CD4-positive, alpha-beta T cell treated with Interferon alpha-2 for 1 hour (primary cell): ENCODE data around the gene CBX7.
"Not testable (repeated sequence)": the region's sequence is repeated elsewhere in the genome, so short reads cannot be mapped to it uniquely, and the experiment has no call there.

Source experiments
- DNase-seq, 2 donors: peaks; one replicate each; pipeline ENCODE4 v3.0.0-alpha.2; 2020 to 2022

The CBX7 gene

DNA sequence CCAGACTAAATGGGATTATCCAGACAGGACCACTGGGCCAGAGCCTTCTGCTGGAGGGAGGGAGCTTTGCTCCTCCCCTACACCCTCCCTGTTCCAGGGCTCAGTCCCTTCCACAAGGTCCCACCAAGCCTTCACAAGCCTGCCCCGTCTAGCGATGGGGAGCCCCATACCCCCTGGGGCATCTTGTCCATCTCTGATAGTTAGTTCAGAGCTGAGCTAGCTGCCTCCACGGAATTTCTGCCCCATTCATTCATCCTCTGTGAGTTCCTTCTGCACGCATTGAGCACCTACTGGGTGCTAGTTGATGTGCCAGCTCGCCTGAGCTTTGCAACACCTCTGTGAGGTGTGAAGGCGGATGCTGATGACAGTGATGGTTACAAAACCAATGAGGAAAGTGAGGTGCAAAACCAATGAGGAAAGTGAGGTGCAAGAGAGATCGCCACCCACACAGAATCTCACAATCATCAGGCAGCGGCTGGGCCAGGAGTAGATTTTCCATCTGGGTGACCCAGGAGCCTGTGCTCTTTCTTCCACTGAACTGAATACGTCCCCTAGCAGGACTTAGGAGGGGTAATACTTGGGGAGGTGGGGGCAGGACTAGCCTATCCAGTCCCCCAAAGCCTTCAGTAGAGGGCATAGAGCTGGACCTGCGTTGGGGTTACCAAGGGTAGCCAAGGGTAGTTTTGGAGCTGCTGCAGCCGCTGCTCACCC lies 21.5 kb upstream of the CBX7 start:
- DNase-seq = peak; percentile 51 to 79

DNA sequence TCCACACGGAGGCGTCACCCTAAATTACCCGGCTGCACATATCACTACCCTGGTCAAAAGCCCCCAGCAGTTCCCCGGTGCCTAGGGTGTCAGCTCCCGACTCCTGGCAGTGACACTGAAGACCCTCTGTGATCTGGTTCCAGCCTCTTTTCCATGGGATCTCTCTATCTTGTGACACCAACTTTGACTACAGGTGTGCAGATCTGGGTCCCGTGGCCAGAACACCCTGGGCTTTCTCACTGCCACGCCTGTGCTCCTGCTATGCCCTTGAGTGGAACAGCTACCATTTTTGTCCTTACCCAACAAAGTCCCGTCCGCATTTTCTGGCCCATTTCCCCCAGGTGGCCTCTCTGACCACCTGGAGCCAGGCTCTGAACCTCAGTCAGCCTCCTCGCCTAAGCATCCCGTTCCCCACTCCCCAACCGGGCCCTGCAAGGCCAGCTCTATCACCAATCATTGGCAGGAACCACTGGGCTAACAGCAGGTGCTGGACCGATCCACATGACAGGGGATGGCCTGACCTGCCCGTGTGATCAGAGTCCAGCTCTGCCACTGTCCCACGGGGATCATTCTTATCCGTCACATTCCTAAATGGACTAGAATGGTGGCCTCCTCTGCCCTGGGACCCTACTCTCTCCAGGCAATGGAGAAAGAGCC lies 20.7 kb upstream of the CBX7 start:
- no peak for DNase-seq

DNA sequence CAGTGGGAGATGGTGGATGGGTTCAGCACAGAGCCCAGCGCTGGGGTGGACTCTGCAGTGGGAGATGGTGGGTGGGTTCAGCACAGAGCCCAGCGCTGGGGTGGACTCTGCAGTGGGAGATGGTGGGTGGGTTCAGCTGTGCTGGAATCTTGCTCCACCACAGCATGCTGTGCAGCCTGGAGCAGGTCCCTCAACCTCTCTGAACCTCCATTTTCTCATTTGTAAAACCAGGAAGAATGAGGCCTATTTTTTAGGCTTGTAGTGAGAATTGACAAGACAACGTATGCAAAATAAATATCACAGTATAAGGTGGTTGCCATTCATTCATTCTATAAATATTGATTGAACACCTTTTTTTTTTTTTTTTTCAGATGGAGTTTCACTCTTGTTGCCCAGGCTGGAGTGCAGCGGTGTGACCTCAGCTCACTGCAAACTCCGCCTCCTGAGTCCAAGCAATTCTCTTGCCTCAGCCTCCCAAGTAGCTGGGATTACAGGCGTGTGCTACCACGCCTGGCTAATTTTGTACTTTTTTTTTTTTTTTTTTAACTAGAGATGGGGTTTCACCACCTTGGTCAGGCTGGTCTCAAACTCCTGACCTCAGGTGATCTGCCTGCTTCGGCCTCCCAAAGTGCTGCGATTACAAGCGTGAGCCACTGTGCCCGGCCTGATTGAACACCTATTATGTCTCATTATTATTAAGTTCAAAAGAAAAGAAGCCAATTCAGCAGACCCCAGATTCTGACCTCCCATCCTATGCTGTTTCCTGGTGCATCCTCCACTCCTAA lies 20.0 kb upstream of the CBX7 start:
- not testable (repeated sequence) for DNase-seq

DNA sequence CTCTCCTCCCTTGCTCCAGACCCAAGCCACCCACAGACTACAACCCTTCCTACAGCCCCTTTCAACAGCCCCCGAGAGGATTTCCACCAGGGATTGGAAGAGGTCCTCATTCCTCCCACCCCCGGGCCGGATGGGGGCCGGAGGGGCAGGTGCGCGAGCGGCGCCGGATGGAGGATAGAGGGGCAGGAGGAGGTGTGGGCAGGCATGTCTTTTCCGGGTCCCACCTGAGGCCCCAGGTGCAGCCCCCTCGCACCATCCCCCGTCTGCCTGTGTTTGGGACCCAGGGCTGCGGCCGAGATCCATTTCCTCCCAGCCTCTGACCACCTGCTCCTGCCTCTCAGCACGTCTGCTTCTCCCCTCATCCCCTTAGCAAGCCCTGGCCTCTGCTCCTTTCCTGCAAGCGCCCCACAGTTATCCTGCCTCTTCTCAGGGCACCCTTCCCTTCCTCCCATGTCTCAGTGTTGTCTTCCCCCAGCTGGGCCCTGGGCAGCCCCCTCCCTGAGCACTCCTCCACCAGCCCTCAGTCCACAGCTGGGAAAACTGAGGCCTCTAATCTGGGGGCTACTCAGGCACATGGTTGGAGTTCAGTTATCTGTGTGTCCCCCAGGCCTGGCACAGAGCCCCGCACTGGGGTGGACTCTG lies 19.3 kb upstream of the CBX7 start:
- no peak for DNase-seq

DNA sequence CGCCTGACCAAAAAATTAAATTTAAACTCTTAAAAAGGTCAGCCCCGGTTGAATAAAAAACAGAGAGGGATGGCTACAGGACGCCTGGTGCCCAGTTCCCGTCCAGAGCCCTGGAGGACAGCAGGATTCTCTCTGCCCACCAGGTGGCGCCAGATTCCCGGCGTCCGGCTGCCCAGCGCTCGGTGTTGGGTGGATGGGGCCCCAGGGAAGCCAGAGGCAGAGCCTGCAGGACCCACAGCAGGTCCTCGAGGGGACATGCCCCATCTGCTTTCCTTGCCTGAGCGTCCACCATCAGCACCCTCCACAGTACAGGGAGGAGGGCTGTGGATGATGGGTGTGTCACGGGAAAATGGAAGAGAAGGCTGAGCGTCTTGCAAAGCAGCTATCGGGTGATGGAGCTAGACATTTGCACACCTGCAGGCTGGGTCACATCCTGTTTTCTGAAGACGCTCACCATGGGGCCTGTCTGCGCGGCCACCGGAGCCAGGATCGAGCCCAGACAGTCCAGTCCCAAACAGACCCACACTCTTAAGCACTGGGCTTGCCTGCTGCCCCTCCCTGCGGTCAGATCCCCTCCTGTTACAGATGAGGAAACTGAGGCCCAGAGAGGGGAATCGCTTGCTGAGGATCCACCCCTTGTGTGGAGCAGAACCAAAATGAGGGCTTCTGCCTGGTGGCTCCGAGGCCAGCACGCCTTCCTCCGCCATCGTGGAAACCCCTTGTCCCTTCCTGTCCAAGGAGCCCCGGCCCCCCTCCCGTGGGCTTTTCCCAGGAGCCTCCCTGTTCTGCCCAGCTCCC lies 18.5 kb upstream of the CBX7 start:
- peak; percentile 78 to 86 for DNase-seq

DNA sequence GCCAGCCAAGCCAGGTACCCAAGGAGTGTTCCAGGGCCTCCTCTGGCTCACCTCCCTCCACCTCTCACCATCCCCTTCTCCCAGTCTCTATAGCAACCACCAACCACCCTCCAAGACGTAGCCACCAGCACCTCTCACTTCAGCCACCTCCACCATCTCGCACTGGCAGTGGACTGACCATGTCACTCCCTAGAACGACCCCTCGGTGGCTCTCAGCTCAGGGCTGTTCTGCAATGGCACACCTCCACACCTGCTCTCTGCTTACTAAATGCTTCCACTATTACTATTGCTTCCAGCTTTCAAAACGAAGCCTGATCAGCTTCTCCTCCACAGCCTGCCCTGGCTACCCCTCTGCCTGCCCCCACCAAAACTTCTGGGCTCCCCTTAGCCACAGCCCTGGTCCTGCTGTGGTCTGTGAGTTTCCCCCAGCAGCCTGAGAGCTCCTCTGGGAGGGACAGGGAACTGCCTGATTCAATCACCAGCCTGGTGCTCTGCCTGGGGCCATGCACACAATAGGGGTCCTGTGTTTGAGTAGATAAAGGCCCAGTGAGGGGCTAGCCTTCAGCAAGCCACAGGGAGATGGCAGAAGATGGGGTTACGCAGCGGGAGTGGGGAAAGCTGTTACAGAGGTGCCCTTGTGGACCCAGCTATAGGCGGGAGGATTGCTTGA lies 17.5 kb upstream of the CBX7 start:
- no peak for DNase-seq

DNA sequence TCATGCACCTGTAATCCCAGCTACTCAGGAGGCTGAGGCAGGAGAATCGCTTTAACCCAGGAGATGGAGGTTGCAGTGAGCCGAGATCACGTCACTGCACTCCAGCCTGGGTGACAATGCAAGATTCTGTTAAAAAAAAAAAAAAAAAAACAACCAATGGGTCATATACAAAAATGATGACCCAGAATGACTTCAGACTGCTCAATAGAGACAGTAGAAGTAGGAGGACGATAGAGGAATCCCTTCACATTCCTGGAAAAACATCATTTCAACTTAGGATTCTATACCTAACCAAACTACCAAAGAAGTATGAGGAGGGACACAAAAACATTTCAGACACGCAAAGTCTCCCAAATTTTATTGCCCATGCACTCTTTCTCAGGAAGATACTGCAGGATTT lies 14.1 kb upstream of the CBX7 start:
- DNase-seq = no peak

DNA sequence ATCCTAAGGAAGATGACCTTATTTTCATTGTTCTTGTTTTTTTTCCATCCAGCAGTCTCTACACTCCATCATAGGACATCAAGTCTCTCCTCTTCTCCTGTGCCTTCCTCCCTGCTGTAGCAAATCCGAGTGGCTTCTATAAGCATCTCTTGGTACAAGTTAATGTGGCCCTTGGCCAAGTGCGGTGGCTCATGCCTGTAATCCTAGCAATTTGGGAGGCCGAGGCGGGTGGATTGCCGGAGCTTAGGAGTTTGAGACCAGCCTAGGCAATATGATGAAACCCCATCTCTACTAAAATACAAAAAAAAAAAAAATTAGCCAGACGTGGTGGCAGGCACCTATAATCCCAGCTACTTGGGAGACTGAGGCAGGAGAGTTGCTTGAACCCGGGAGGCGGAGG lies 3.6 kb upstream of the CBX7 start:
- not testable (repeated sequence) for DNase-seq

DNA sequence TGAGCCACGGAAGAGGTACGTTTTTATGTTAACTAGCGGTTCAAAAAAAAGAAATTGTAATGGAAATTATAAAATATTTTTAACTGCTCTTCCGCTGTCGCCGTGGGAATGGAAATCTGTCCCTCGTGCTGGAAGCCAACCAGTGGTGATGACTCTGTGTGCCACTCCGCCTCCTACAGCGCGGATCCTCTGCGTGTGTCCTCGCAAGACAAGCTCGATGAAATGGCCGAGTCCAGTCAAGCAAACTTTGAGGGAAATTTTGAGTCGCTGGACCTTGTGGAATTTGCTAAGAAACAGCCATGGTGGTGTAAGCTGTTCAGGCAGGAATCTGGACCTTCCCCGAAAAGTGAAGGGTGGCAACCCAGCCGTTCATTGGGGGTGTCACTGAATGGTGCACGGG lies 2.9 kb upstream of the CBX7 start:
- DNase-seq = no peak

DNA sequence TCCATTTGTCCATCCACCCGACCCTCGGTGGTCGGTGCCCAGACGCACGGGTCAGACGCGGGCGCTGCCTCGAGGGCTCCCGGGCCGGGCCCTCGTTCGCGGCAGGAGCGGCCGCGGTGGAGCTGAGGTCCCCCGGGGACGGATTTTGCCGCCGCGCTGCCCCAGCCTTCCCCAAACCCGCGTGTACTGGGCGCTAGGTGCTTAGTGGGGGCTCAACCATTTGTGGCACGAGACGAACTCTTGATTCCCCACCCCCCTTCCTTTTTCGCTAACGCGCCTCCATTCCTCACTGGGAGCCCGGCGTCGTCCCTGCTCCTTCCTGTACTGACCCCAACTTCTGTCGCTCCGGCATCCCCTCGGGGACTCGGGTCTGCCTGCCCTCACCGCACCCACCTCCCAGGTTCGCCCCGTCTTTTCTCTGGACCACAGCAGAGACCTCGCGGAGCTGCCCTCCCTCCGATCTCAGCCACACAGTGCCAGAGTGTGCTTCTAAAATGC lies 789 bp upstream of the CBX7 start:
- no peak for DNase-seq

DNA sequence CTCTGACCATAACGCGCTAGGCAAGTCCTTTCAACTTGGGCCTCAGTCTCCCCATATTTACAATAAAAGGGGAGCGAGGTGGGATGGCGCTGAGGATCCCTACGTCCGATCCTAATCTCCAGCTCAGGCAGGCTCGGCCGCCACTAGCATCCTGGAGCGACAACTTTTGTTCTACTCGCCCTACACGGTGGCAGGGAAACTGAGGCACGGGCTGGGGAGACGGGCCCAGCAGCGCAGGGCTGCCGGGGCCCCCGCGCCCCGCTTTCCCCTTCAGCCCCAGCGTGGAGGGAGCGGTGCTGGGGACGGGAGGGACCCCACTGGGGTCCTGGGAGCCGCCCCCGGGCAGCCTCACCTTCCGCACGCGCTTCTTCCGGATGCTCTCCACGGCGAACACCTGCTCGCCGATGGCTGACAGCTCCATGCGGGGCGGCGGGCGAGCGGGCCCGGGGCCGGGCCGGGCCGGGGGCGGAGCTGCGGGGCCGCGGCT lies 413 bp downstream of the CBX7 start:
- DNase-seq = no peak

DNA sequence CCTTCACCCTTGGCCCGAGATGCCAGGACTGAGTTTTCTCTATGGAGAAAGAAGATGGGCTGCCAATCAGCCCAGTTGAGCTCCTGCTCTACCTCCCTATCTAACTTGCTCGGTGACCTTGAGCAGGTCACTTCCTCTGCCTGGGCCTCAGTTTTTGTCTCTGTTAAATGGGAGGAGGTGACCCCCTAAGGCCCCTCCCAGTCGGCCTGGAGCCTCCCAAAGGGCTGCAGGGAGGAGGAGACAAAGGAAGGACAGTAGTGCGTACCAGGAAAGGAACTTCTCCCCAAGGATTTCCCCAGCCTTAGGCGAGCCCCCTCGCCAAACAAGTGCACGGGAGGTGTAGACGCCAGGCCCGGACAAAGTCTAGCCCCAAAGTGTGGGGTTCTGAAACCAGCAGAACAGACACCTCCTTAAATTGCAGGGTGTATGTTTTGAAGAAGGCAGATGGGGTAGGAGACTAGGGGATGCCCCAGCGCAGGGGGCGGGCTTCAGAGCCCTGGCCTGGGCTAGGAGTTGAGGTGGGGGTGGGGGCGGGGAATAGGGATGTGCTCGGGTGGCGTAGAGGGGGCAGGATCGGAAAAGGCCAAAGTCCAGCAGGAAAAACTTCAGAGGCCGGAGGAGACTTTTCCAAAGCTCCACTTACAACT lies 1.0 kb downstream of the CBX7 start:
- DNase-seq = peak in 1 of 2 donors; percentile 43

DNA sequence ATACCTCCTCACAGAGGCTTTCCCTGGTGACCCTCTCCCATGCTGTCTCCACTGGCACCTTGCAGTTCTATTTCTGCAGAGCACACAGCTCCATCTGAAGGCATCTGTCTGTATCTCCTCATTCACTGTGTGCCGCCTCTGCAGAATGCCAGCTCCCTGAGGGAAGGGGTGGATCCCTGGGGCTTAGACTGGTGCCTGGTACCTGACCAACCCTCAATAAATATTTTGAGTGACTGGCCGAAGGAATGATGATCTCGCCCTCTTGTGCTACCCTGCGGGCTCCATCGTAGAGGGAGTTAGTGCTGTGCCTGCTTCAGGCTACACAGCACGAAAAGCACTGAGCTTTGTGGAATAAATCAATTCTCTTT lies 1.6 kb downstream of the CBX7 start:
- DNase-seq = no peak

DNA sequence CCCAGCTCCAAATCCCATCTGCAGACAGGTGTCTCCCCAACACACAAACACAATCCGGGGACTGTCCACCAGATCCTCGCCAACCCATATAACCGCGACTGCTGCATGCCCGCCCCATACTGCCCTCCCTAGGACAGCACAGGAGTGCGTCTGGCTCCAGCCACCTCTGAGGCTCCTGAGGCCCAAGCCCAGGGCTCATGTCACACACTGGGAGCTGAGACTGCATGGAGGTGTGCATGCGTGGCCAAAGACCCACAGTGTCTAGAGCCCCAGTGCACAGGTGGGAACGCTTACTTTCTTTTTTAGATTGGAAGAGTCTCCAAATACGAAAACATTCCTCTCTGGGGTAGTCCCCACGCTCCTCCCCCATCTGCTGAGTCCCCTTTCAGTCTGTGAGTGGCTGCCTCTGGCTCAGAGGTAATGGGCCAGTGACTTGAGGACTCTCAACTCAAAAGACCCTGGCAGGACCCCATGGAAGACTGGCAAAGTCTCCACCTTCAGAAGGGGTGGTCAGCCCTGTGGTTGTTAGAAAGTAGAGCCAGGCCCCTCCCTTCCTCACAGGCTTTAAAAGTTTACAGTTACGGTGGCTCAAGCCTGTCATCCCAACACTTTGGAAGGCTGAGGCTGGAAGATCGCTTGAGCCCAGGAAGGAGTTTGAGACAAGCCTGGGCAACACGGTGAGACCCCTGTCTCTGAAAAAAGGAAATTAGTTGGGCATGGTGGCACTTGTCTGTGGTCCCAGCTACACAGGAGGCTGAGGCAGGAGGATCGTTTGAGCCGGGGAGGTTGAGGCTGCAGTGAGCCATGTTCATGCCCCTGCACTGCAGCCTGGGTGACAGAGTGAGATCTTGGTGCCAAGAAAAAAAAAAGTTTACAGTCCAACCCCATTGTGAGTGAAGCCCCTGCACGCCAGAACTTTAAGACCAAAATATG lies 2.3 kb downstream of the CBX7 start:
- peak in 1 of 2 donors; percentile 1 for DNase-seq

DNA sequence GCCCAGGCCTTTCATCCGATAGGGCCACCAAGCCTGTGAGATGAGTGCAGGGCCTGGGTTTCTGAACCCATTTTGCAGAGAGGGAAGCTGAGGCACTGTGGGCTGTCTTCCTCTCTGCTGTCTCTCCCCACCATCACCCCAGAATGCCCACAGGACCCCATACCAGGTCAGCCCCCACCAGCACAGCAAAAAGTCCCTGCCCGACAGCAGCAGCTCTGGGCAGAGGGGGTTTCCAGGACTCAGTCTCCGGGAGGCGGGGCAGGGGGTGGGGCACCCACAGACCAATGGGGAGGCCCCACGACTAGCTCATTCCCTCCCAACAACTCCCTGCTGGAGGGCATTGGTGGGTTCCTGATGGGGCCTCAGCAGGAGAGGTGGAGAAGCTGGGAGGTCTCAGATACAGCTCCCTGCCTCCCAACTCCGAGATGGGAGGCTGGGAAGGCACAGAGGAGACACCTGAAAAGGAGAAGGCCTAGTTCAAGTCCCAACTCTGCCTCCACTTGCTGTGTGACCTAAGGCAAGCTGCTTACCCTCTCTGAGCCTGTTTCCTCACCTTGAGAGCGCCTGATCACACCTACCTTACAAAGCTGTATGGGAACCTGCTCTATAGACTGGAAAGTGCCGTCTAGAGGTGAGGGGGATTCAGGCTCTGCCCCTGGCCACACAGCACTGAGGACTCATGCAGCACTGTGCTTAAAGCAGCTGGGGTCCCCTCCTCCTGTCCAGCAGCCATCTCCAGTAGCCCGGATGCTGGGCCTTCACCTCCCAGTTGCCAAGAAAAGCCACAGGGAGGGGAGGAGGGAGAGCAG lies 3.5 kb downstream of the CBX7 start:
- DNase-seq = peak; percentile 77 to 87

DNA sequence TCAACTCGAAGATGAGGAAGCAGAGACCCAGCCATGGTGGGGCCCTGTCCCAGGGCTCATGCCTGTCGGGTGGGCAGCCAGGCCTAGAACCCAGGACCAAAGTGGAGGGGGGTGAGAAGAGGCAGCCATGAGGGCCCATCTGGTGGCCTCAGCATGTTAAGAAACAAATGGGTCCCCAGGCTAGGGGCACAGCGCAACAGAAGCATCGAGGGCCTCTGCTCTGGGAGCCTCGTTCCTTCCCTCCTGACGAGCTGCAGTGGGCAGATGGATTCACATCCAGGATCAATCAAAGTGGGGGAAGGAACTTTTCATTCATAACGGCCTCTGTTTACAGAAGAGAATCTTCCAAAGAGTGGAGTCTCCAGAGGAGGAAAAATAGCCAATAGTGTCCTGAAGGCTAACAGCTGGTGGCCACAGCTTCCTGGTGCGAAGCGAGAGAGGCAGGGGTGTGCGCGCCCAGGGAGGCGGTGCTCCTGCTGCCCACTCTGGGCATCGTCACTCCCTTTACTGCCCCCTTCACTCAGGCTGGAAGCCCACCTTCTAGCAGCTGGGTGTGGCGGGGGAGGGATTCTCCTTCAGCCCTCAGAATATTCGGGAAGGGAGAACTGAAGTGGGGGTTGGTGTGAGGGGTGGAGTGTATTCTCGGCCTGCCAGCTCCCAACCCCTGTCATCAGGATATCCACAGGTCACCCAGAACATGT lies 4.3 kb downstream of the CBX7 start:
- no peak for DNase-seq

DNA sequence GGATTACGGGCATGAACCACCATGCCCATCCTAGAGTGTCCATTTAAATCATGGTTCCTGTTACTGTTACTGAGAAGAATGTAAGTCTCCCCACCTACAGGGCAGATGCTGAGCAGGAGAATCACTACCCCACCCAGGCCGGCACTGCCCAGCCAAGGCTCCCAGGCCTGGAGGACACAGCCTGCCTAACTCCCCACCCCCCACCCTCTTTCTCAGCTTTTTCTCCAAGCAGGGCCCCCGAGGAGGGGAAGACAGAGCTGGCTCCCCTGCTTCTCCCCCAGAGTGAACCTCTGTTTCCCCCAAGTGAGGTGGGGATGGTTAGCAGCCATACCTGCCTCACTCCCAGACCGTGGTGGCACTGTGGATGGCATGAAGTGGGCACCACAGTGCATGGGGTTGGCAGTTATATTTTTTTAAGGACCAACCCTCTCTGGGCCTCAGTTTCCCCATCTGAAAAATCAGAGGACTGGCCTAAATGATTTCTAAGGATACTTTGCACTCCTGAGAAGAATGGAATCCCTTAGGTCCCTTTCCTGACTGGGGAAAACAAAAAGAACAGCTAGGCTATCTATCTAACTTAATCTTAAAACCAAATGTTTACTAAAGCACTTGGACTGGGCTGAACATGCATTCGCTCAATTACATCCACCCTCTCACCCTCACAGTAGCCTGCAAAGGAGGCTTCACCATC lies 5.0 kb downstream of the CBX7 start:
- DNase-seq = no peak
